GM12875 (cell line): Measurements from ENCODE around the gene ACACA.
"Not testable (repeated sequence)": the region's sequence is repeated elsewhere in the genome, so short reads cannot be mapped to it uniquely, and the experiment has no call there.

Source experiments
- H3K4me3 ChIP-seq: one replicate; pipeline ENCODE4 v1.5.1; 2011; ENCODE audit warnings: low read depth, low read length, control low read depth
- CTCF ChIP-seq: IDR thresholded peaks from 2 replicates; pipeline ENCODE4 v1.5.1; 2011; ENCODE audit warnings: low read depth, mild to moderate bottlenecking, control low read depth, inconsistent platforms, low read length, moderate library complexity, borderline replicate concordance; ENCODE audit not compliant: insufficient read depth

ACACA gene

GRCh38 chr17:37359682-37360188 is 46.9 kb downstream of the ACACA start:
- TF ChIP-seq CTCF = no peak
- H3K4me3 ChIP-seq = peak overlapping the region; percentile 79

GRCh38 chr17:37358830-37359681 is 47.6 kb downstream of the ACACA start:
- H3K4me3 ChIP-seq = peak overlapping the region; percentile 79
- peak; percentile 30; the same call in 1 of the 2 replicates for TF ChIP-seq CTCF

GRCh38 chr17:37358098-37358829 is 48.4 kb downstream of the ACACA start:
- TF ChIP-seq CTCF = no peak
- peak overlapping the region; percentile 79 for H3K4me3 ChIP-seq

GRCh38 chr17:37356796-37357569 is 49.7 kb downstream of the ACACA start:
- not testable (repeated sequence) for H3K4me3 ChIP-seq

GRCh38 chr17:37346863-37347402 is 59.7 kb downstream of the ACACA start:
- H3K4me3 ChIP-seq = not testable (repeated sequence)

- H3K4me3 ChIP-seq = no peak overlapping the region
- no peak for TF ChIP-seq CTCF
Observed at GRCh38 chr17:37344519-37344918, 62.1 kb downstream of the ACACA start.

- no peak for TF ChIP-seq CTCF
- H3K4me3 ChIP-seq = no peak overlapping the region
Observed at GRCh38 chr17:37342589-37342988, 64.0 kb downstream of the ACACA start.
